Liver (tissue), 3 donors: Measurements from ENCODE around the gene SUGP2.

Experiments used
- RXRA ChIP-seq, 2 donors: IDR thresholded peaks; 2 replicates each; pipeline ENCODE4 v1.6.1; 2017 to 2018; ENCODE audit warnings: antibody characterized with exemption in 2 of 2, mild to moderate bottlenecking in 1 of 2
- TAF1 ChIP-seq: conservative IDR thresholded peaks from 2 replicates; pipeline ENCODE4 v1.6.1; 2016; ENCODE audit warnings: antibody characterized with exemption, mild to moderate bottlenecking
- ZBTB33 ChIP-seq: IDR thresholded peaks from 2 replicates; pipeline ENCODE4 v1.6.1; 2016; ENCODE audit warnings: antibody characterized with exemption
- TF ChIP-seq, protein P1 (sequence below): fragments of 150-350 bp; IDR thresholded peaks from 2 replicates; pipeline ENCODE4 v1.5.1; 2017; ENCODE audit warnings: improper control_type of control experiment, low read depth, low read length; ENCODE audit not compliant: missing input control
- TF ChIP-seq, protein P2 (sequence below): IDR thresholded peaks from 2 replicates; pipeline ENCODE4 v1.6.1; 2016; ENCODE audit warnings: antibody characterized with exemption
- TF ChIP-seq, protein P3 (sequence below): IDR thresholded peaks from 2 replicates; pipeline ENCODE4 v1.6.1; 2016; ENCODE audit warnings: antibody characterized with exemption, mild to moderate bottlenecking
- donor health status: healthy.
- donor health status: healthy.

GRCh38 chr19:19054315-19054938 is 21.1 kb upstream of the SUGP2 start:
- TF ChIP-seq, protein P1, sequence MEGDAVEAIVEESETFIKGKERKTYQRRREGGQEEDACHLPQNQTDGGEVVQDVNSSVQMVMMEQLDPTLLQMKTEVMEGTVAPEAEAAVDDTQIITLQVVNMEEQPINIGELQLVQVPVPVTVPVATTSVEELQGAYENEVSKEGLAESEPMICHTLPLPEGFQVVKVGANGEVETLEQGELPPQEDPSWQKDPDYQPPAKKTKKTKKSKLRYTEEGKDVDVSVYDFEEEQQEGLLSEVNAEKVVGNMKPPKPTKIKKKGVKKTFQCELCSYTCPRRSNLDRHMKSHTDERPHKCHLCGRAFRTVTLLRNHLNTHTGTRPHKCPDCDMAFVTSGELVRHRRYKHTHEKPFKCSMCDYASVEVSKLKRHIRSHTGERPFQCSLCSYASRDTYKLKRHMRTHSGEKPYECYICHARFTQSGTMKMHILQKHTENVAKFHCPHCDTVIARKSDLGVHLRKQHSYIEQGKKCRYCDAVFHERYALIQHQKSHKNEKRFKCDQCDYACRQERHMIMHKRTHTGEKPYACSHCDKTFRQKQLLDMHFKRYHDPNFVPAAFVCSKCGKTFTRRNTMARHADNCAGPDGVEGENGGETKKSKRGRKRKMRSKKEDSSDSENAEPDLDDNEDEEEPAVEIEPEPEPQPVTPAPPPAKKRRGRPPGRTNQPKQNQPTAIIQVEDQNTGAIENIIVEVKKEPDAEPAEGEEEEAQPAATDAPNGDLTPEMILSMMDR, result no peak
- no peak for TF ChIP-seq ZBTB33
- peak; percentile 4 to 17 for TF ChIP-seq RXRA (IDR thresholded peaks at IDR 0.05)
- TF ChIP-seq TAF1, result no peak
- TF ChIP-seq, protein P2, sequence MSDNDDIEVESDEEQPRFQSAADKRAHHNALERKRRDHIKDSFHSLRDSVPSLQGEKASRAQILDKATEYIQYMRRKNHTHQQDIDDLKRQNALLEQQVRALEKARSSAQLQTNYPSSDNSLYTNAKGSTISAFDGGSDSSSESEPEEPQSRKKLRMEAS, result no peak
- TF ChIP-seq, protein P3, sequence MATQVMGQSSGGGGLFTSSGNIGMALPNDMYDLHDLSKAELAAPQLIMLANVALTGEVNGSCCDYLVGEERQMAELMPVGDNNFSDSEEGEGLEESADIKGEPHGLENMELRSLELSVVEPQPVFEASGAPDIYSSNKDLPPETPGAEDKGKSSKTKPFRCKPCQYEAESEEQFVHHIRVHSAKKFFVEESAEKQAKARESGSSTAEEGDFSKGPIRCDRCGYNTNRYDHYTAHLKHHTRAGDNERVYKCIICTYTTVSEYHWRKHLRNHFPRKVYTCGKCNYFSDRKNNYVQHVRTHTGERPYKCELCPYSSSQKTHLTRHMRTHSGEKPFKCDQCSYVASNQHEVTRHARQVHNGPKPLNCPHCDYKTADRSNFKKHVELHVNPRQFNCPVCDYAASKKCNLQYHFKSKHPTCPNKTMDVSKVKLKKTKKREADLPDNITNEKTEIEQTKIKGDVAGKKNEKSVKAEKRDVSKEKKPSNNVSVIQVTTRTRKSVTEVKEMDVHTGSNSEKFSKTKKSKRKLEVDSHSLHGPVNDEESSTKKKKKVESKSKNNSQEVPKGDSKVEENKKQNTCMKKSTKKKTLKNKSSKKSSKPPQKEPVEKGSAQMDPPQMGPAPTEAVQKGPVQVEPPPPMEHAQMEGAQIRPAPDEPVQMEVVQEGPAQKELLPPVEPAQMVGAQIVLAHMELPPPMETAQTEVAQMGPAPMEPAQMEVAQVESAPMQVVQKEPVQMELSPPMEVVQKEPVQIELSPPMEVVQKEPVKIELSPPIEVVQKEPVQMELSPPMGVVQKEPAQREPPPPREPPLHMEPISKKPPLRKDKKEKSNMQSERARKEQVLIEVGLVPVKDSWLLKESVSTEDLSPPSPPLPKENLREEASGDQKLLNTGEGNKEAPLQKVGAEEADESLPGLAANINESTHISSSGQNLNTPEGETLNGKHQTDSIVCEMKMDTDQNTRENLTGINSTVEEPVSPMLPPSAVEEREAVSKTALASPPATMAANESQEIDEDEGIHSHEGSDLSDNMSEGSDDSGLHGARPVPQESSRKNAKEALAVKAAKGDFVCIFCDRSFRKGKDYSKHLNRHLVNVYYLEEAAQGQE, result no peak
